ENCODE data around the gene POGLUT3.

The POGLUT3 gene

GRCh38 chr11:108474664-108475463 lies 23.3 kb downstream of the POGLUT3 start:
- WGBS = 96% methylated on average over 11 of the region's 11 CpGs

GRCh38 chr11:108472681-108473080 lies 25.5 kb downstream of the POGLUT3 start:
- WGBS = 86% methylated on average over 1 of the region's 1 CpG

More at GRCh38 chr11:108474664-108475463, 23.3 kb downstream of the POGLUT3 start:
- H2BK120ac ChIP-seq (ENCODE audit: low read depth, low read length) = no peak overlapping the region
- no peaks in the 10 kb centered on the region for H3K4me1 ChIP-seq (ENCODE audit: control insufficient read depth, insufficient read depth, low read depth, low read length)
- no peak overlapping the region for H4K91ac ChIP-seq (ENCODE audit: low read length)
- no peak overlapping the region for H2BK15ac ChIP-seq (ENCODE audit: low read depth, poor library complexity, severe bottlenecking)
- H3K79me1 ChIP-seq (replicated peaks; ENCODE audit: low read length, poor library complexity, severe bottlenecking) = peaks cover 2% of the 10 kb centered on the region
- H3K18ac ChIP-seq (ENCODE audit: low read depth in 1 of 2, low read length in 2 of 2) = no peak overlapping the region
- H3K9me3 ChIP-seq (ENCODE audit: control insufficient read depth, low read length) = no peaks in the 10 kb centered on the region
- peaks cover 16 to 61% of the 10 kb centered on the region in 2 experiments for H3K36me3 ChIP-seq (ENCODE audit: control insufficient read depth in 1 of 2, insufficient read depth in 2 of 2, low read depth in 1 of 2, low read length in 2 of 2)
- no peak overlapping the region for H2AK5ac ChIP-seq (ENCODE audit: low read length, severe bottlenecking)
- H2AFZ ChIP-seq (ENCODE audit: low read depth, low read length) = no peak overlapping the region
- H3K4ac ChIP-seq (ENCODE audit: low read depth in 1 of 2, low read length in 2 of 2) = no peak overlapping the region
- H3K14ac ChIP-seq (ENCODE audit: low read length in 2 of 2) = no peak overlapping the region
- H2BK5ac ChIP-seq (ENCODE audit: low read depth, low read length, poor library complexity, severe bottlenecking) = no peak overlapping the region
- H4K8ac ChIP-seq (ENCODE audit: low read length) = no peak overlapping the region
- H3K23ac ChIP-seq (ENCODE audit: low read length in 2 of 2) = no peak overlapping the region
- peak overlapping the region; percentile 19 for H3K4me2 ChIP-seq (ENCODE audit: low read length, poor library complexity, severe bottlenecking)
- no peaks in the 10 kb centered on the region for H3K27me3 ChIP-seq (ENCODE audit: control insufficient read depth in 1 of 2, insufficient read depth in 1 of 2, low read length in 2 of 2)
- no peak overlapping the region for H3K27ac ChIP-seq (ENCODE audit: low read length, poor library complexity, severe bottlenecking)
- no peak for DNase-seq
- no peak overlapping the region for H3K9ac ChIP-seq (ENCODE audit: low read length)
- H3K4me3 ChIP-seq (ENCODE audit: insufficient read depth in 1 of 2, low read depth in 1 of 2, low read length in 2 of 2) = no peak overlapping the region
- H2BK12ac ChIP-seq (ENCODE audit: low read length in 2 of 2) = no peak overlapping the region

GRCh38 chr11:108468478-108468864 lies 29.7 kb downstream of the POGLUT3 start:
- H2AK5ac ChIP-seq (ENCODE audit: low read length, severe bottlenecking) = no peak overlapping the region
- no peak overlapping the region for H3K23ac ChIP-seq (ENCODE audit: low read length in 2 of 2)
- no peak overlapping the region for H3K27ac ChIP-seq (ENCODE audit: low read length, poor library complexity, severe bottlenecking)
- peaks cover 4% of the 10 kb centered on the region for H3K4me1 ChIP-seq (ENCODE audit: control insufficient read depth, insufficient read depth, low read depth, low read length)
- H3K36me3 ChIP-seq (ENCODE audit: control insufficient read depth in 1 of 2, insufficient read depth in 2 of 2, low read depth in 1 of 2, low read length in 2 of 2) = peaks cover 0 to 6% of the 10 kb centered on the region in 2 experiments
- H3K79me1 ChIP-seq (replicated peaks; ENCODE audit: low read length, poor library complexity, severe bottlenecking) = no peaks in the 10 kb centered on the region
- no peak overlapping the region for H3K14ac ChIP-seq (ENCODE audit: low read length in 2 of 2)
- 90% methylated on average over 1 of the region's 1 CpG for WGBS
- H2BK12ac ChIP-seq (ENCODE audit: low read length in 2 of 2) = no peak overlapping the region
- H3K9me3 ChIP-seq (ENCODE audit: control insufficient read depth, low read length) = no peaks in the 10 kb centered on the region
- peak overlapping the region in 1 of 2 experiments; percentile 94 for H3K4me3 ChIP-seq (ENCODE audit: insufficient read depth in 1 of 2, low read depth in 1 of 2, low read length in 2 of 2)
- no peak overlapping the region for H3K4ac ChIP-seq (ENCODE audit: low read depth in 1 of 2, low read length in 2 of 2)
- no peak overlapping the region for H4K8ac ChIP-seq (ENCODE audit: low read length)
- H3K9ac ChIP-seq (ENCODE audit: low read length) = peak overlapping the region; percentile 99
- no peak for DNase-seq
- H3K27me3 ChIP-seq (ENCODE audit: control insufficient read depth in 1 of 2, insufficient read depth in 1 of 2, low read length in 2 of 2) = no peaks in the 10 kb centered on the region
- no peak overlapping the region for H4K91ac ChIP-seq (ENCODE audit: low read length)
- H2BK120ac ChIP-seq (ENCODE audit: low read depth, low read length) = no peak overlapping the region
- H3K18ac ChIP-seq (ENCODE audit: low read depth in 1 of 2, low read length in 2 of 2) = no peak overlapping the region
- no peak overlapping the region for H2BK15ac ChIP-seq (ENCODE audit: low read depth, poor library complexity, severe bottlenecking)
- H2BK5ac ChIP-seq (ENCODE audit: low read depth, low read length, poor library complexity, severe bottlenecking) = no peak overlapping the region
- H2AFZ ChIP-seq (ENCODE audit: low read depth, low read length) = no peak overlapping the region
- no peak overlapping the region for H3K4me2 ChIP-seq (ENCODE audit: low read length, poor library complexity, severe bottlenecking)

More at GRCh38 chr11:108472681-108473080, 25.5 kb downstream of the POGLUT3 start:
- Histone ChIP-seq H3K18ac (ENCODE audit: low read depth in 1 of 2, low read length in 2 of 2) (no peak overlapping the region), H2BK12ac (ENCODE audit: low read length in 2 of 2) (no peak overlapping the region), H3K36me3 (ENCODE audit: control insufficient read depth in 1 of 2, insufficient read depth in 2 of 2, low read depth in 1 of 2, low read length in 2 of 2) (peaks cover 13 to 44% of the 10 kb centered on the region in 2 experiments), H3K27me3 (ENCODE audit: control insufficient read depth in 1 of 2, insufficient read depth in 1 of 2, low read length in 2 of 2) (no peaks in the 10 kb centered on the region), H3K23ac (ENCODE audit: low read length in 2 of 2) (no peak overlapping the region), H3K14ac (ENCODE audit: low read length in 2 of 2) (no peak overlapping the region), H2BK120ac (ENCODE audit: low read depth, low read length) (no peak overlapping the region), H3K4me3 (ENCODE audit: insufficient read depth in 1 of 2, low read depth in 1 of 2, low read length in 2 of 2) (no peak overlapping the region), H2AFZ (ENCODE audit: low read depth, low read length) (no peak overlapping the region), H2AK5ac (ENCODE audit: low read length, severe bottlenecking) (no peak overlapping the region), H4K91ac (ENCODE audit: low read length) (no peak overlapping the region), H2BK5ac (ENCODE audit: low read depth, low read length, poor library complexity, severe bottlenecking) (no peak overlapping the region), H3K4me1 (ENCODE audit: control insufficient read depth, insufficient read depth, low read depth, low read length) (peaks cover 2% of the 10 kb centered on the region), H4K8ac (ENCODE audit: low read length) (no peak overlapping the region), H2BK15ac (ENCODE audit: low read depth, poor library complexity, severe bottlenecking) (no peak overlapping the region), H3K4ac (ENCODE audit: low read depth in 1 of 2, low read length in 2 of 2) (no peak overlapping the region), H3K79me1 (replicated peaks; ENCODE audit: low read length, poor library complexity, severe bottlenecking) (peaks cover 2% of the 10 kb centered on the region), H3K9ac (ENCODE audit: low read length) (no peak overlapping the region), H3K9me3 (ENCODE audit: control insufficient read depth, low read length) (no peaks in the 10 kb centered on the region), H3K27ac (ENCODE audit: low read length, poor library complexity, severe bottlenecking) (no peak overlapping the region), H3K4me2 (ENCODE audit: low read length, poor library complexity, severe bottlenecking) (no peak overlapping the region)
- no peak for DNase-seq

GRCh38 chr11:108467091-108467823 lies 30.9 kb downstream of the POGLUT3 start, which contains the start of gene C11orf65:
Gene C11orf65, minus strand, starts transcription at chr11:108467529. Its CDS starts 5,970 bp downstream, at chr11:108461559.
- under 1% methylated on average over 27 of the region's 35 CpGs for WGBS
- Histone ChIP-seq H3K9me3 (ENCODE audit: control insufficient read depth, low read length) (no peaks in the 10 kb centered on the region), H2BK120ac (ENCODE audit: low read depth, low read length) (peak within 1 kb of the TSS; percentile 77), H3K4ac (ENCODE audit: low read depth in 1 of 2, low read length in 2 of 2) (peak within 1 kb of the TSS; percentile 32 to 92), H3K23ac (ENCODE audit: low read length in 2 of 2) (no peak within 1 kb of the TSS), H3K79me1 (replicated peaks; ENCODE audit: low read length, poor library complexity, severe bottlenecking) (no peaks in the 10 kb centered on the region), H3K27ac (ENCODE audit: low read length, poor library complexity, severe bottlenecking) (peak within 1 kb of the TSS; percentile 96), H3K18ac (ENCODE audit: low read depth in 1 of 2, low read length in 2 of 2) (peak within 1 kb of the TSS; percentile 77 to 96), H3K4me1 (ENCODE audit: control insufficient read depth, insufficient read depth, low read depth, low read length) (peaks cover 4% of the 10 kb centered on the region), H3K9ac (ENCODE audit: low read length) (peak within 1 kb of the TSS; percentile 99), H3K14ac (ENCODE audit: low read length in 2 of 2) (no peak within 1 kb of the TSS), H2AFZ (ENCODE audit: low read depth, low read length) (peak within 1 kb of the TSS; percentile 72), H4K91ac (ENCODE audit: low read length) (peak within 1 kb of the TSS; percentile 43), H3K36me3 (ENCODE audit: control insufficient read depth in 1 of 2, insufficient read depth in 2 of 2, low read depth in 1 of 2, low read length in 2 of 2) (no peaks in the 10 kb centered on the region), H3K27me3 (ENCODE audit: control insufficient read depth in 1 of 2, insufficient read depth in 1 of 2, low read length in 2 of 2) (no peaks in the 10 kb centered on the region), H3K4me2 (ENCODE audit: low read length, poor library complexity, severe bottlenecking) (peak within 1 kb of the TSS; percentile 69), H2BK15ac (ENCODE audit: low read depth, poor library complexity, severe bottlenecking) (no peak within 1 kb of the TSS), H4K8ac (ENCODE audit: low read length) (peak within 1 kb of the TSS; percentile 83), H2BK12ac (ENCODE audit: low read length in 2 of 2) (no peak within 1 kb of the TSS), H2AK5ac (ENCODE audit: low read length, severe bottlenecking) (peak within 1 kb of the TSS; percentile 10), H3K4me3 (ENCODE audit: insufficient read depth in 1 of 2, low read depth in 1 of 2, low read length in 2 of 2) (peak within 1 kb of the TSS; percentile 65 to 94), H2BK5ac (ENCODE audit: low read depth, low read length, poor library complexity, severe bottlenecking) (peak within 1 kb of the TSS; percentile 93)
- peak; percentile 98 for DNase-seq
